Lower lobe of right lung (tissue), 2 donors: ENCODE measurements around the gene SPARC. TPM values are rescaled to one million over a fixed set of nuclear protein-coding genes. Genes with fewer than 3 reads are reported as not detected.
A peak's percentile ranks its signal among the peaks of the same experiment; 100 is the strongest.

ENCODE experiments used
- ATAC-seq, 2 donors: fragments of 200-7000 bp; cut with Tn5 transposase; one replicate each; pipeline ENCODE4 v1.9.1; 2020 to 2022; ENCODE audit warnings: mild to moderate bottlenecking in 2 of 2, moderate library complexity in 2 of 2
- DNase-seq: peaks from one replicate; pipeline ENCODE4 v3.0.0-alpha.2; 2020
- H3K27ac ChIP-seq: fragments of 200-600 bp; one replicate; pipeline ENCODE4 v1.8.0; 2022
- H3K27me3 ChIP-seq: fragments of 200-600 bp; one replicate; pipeline ENCODE4 v1.8.0; 2022; ENCODE audit warnings: low read depth
- H3K36me3 ChIP-seq: fragments of 200-600 bp; one replicate; pipeline ENCODE4 v1.8.0; 2022; ENCODE audit warnings: mild to moderate bottlenecking
- H3K4me1 ChIP-seq: fragments of 200-600 bp; one replicate; pipeline ENCODE4 v1.8.0; 2022
- H3K4me3 ChIP-seq: fragments of 200-600 bp; one replicate; pipeline ENCODE4 v1.8.0; 2022; ENCODE audit warnings: mild to moderate bottlenecking
- H3K9me3 ChIP-seq: fragments of 200-600 bp; one replicate; pipeline ENCODE4 v1.8.0; 2022
- intact Hi-C: fragments of 100-400 bp; cut with DNase I; formaldehyde crosslinking; loops from one replicate; pipeline ENCODE4 v1.11.0; 2022
- total RNA-seq: library from RNA; stranded (reverse); fragmentation: NEBNext Ultra II Directional; extraction: Animal tissue kit (Norgen Biotek cat#: 25700); gene quantifications from one replicate; pipeline ENCODE4 v1.2.1, GENCODE V29; 2021
- TF ChIP-seq, protein P1 (sequence below): fragments of 200-600 bp; IDR thresholded peaks from one replicate; pipeline ENCODE4 v1.8.0; 2022; ENCODE audit warnings: antibody characterized with exemption, mild to moderate bottlenecking
- donor health status: DM: no; HTN: yes; CAD: no; lungs with severe emphysema.

Gene SPARC
- total RNA-seq, 1 donor from 2014 or later, result 904 TPM

DNA sequence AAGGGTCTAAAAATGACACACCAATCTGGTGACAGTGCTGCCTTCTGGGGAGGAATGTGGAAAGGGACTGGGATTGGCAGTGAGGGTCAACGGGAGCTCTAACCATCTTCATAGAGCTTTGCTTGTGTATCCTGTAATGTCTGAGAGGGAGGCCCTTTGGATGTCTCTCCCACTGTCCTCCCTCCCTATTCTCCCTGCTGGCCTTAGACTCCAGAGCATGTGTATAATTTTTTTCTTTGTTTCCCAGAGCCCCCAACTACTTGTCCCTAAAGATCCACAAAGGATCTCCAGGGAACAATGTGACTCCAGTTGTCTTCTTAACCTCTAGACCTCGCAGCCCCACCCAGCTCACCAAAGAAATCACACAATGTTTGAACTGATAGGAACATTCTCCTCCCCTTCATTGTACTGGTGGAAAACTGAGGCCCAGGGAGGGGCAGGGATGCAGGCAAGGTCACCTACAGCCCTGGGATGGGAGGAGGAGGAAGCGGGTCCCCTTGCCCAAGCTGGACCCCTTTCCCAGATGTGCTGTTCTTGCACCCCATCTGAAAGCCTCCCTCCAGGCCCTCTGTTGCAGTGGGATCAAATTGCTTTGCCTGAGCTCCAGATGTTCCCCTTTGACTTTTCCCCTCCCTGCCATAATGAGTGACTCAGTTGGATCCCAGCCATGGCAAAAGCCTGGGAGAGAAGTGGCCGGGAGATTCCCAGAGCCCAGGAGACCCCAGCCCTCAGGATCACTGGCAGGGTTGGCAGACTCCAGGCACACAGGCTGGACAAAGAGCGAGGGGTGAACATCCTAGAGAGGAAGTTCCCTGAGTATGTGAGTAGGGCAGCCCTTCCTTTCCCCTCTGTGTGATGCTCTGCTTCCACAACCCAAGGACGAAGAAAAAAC is 21.8 kb downstream of the SPARC start:
- peaks cover 84% of the 10 kb centered on the region for H3K36me3 ChIP-seq
- H3K4me3 ChIP-seq, result no peak overlapping the region
- H3K9me3 ChIP-seq, result no peaks in the 10 kb centered on the region
- no peaks in the 10 kb centered on the region for H3K27me3 ChIP-seq
- ATAC-seq (peak in 1 of 2 donors; percentile 11), DNase-seq (no peak)
- peak overlapping the region; percentile 77 for H3K27ac ChIP-seq
- H3K4me1 ChIP-seq, result peaks cover 71% of the 10 kb centered on the region
- intact Hi-C loops, result no loop called here
- TF ChIP-seq, protein P1, sequence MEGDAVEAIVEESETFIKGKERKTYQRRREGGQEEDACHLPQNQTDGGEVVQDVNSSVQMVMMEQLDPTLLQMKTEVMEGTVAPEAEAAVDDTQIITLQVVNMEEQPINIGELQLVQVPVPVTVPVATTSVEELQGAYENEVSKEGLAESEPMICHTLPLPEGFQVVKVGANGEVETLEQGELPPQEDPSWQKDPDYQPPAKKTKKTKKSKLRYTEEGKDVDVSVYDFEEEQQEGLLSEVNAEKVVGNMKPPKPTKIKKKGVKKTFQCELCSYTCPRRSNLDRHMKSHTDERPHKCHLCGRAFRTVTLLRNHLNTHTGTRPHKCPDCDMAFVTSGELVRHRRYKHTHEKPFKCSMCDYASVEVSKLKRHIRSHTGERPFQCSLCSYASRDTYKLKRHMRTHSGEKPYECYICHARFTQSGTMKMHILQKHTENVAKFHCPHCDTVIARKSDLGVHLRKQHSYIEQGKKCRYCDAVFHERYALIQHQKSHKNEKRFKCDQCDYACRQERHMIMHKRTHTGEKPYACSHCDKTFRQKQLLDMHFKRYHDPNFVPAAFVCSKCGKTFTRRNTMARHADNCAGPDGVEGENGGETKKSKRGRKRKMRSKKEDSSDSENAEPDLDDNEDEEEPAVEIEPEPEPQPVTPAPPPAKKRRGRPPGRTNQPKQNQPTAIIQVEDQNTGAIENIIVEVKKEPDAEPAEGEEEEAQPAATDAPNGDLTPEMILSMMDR, result no peak

DNA sequence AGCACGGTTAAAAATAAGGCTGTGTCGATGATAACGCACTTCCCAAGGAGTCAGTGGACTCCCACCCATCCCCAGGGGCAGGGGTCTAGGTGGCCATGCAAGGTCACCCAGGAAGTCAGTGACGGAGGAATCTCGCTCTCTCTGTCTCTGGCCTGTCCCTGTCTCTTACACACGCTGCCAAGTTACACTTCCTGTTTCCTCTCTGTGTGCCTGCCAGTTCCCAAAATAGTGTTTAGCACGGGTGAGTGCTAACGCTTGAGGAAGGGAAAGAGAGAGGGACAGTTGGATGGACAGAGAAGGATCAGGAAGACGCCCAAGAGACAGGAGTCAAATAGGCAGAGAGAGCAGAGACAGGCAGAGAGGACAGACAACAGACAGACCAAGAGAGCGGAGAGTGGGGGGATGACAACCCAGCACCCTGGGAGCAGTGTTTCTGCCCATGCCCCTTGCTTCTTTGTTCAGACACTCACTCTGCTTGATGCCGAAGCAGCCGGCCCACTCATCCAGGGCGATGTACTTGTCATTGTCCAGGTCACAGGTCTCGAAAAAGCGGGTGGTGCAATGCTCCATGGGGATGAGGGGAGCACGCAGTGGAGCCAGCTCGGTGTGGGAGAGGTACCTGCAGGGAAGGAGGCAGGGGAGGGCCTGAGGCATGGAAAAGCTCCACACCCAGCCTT is 23.0 kb downstream of the SPARC start:
- no peak overlapping the region for H3K4me3 ChIP-seq
- TF ChIP-seq, protein P1, result no peak
- intact Hi-C loops, result no loop called here
- H3K9me3 ChIP-seq, result no peaks in the 10 kb centered on the region
- DNase-seq (no peak), ATAC-seq (peak; percentile 55 to 66)
- peaks cover 68% of the 10 kb centered on the region for H3K4me1 ChIP-seq
- no peaks in the 10 kb centered on the region for H3K27me3 ChIP-seq
- H3K36me3 ChIP-seq, result peaks cover 73% of the 10 kb centered on the region
- peak overlapping the region; percentile 77 for H3K27ac ChIP-seq

DNA sequence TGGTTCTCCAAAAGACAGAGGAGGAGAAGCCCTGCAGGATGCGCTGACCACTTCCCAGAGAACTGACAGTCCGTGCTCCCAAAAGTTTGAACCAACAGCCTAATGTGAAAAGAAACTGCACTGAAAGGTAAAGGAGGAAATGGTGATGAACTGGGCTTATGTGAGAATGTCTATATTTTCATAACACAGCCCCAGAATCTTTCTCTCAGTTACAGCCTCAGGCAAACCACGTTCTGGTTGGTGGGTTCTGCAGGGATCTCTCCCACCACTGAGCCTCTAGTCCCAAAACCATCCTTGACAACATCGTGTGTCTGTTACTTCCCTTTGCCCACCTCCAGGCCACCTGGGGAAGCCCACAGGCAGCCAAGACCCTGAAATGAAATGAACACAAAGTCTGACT is 23.9 kb downstream of the SPARC start:
- Histone ChIP-seq H3K4me1 (peaks cover 61% of the 10 kb centered on the region), H3K4me3 (no peak overlapping the region), H3K9me3 (no peaks in the 10 kb centered on the region), H3K27me3 (no peaks in the 10 kb centered on the region), H3K27ac (peak overlapping the region; percentile 77), H3K36me3 (peaks cover 63% of the 10 kb centered on the region)
- TF ChIP-seq, protein P1, result no peak
- no peak for DNase-seq
- intact Hi-C loops, result no loop called here
- ATAC-seq, result no peak

DNA sequence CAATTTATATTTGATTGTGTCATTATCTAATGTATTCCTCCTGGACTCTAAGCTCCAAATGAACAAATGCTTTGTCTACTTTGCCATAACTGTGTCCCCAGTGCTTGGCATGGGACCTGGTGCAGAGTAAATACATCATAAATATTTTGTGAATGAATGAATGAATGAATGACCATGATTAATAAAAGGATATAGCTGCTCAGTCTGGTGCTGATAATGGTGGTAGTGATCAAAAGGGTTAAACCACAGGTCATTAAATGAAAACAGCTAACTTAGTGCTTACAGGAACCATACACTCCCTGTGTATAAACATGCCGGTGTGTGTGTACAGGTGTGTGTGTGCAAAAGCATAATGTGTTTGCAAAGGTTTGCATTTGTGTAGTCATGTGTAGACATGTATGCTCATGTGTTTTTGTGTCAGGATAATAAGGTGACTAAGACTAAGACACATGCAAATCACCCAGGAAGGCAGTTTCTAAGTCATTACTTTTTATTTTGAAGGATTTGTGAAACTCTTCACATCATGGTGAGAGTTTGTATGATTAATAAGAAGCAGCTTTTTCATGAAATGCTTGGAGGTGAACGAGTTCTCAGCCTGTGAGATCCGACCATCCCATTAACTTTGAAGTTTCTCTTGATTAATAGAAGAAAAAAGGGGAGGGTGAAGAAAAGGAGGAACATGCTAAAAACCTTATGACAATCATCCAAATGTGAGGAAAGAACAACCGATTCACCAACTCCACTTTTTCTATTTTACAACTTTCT is 24.6 kb downstream of the SPARC start:
- DNase-seq (no peak), ATAC-seq (no peak)
- TF ChIP-seq, protein P1, result no peak
- intact Hi-C loops, result no loop called here
- peaks cover 57% of the 10 kb centered on the region for H3K36me3 ChIP-seq
- no peaks in the 10 kb centered on the region for H3K9me3 ChIP-seq
- H3K27ac ChIP-seq, result no peak overlapping the region
- no peaks in the 10 kb centered on the region for H3K27me3 ChIP-seq
- no peak overlapping the region for H3K4me3 ChIP-seq
- peaks cover 56% of the 10 kb centered on the region for H3K4me1 ChIP-seq
